Coronary artery (tissue), 2 donors: ENCODE results near the gene SERPINE3.

Source experiments
- DNase-seq: peaks from one replicate; pipeline ENCODE4 v3.0.0-alpha.2; 2017; ENCODE audit warnings: low spot score
- H3K27ac ChIP-seq, 2 donors: fragments of 200-600 bp; sonication (generic); one replicate each; pipeline ENCODE4 v1.5.1; 2016 to 2019
- H3K4me3 ChIP-seq: fragments of 200-600 bp; sonication (generic); 2 replicates; pipeline ENCODE4 v1.5.1; 2016; ENCODE audit warnings: mild to moderate bottlenecking, moderate library complexity
- CTCF ChIP-seq: fragments of 200-600 bp; sonication (generic); IDR thresholded peaks from one replicate; pipeline ENCODE4 v1.5.1; 2019; ENCODE audit warnings: antibody characterized with exemption

The SERPINE3 gene

GRCh38 chr13:51318015-51318414, 21.5 kb upstream of the SERPINE3 start:
- Histone ChIP-seq H3K27ac (no peak overlapping the region), H3K4me3 (no peak overlapping the region)
- TF ChIP-seq CTCF, result no peak
- no peak for DNase-seq

- DNase-seq, result no peak
- Histone ChIP-seq H3K27ac (no peak overlapping the region), H3K4me3 (no peak overlapping the region)
- TF ChIP-seq CTCF, result no peak
These were observed 20.6 kb upstream of the SERPINE3 start for GRCh38 chr13:51318876-51319275.

- no peak for TF ChIP-seq CTCF
- no peak for DNase-seq
- no peak overlapping the region for H3K27ac ChIP-seq
- no peak overlapping the region for H3K4me3 ChIP-seq
These were observed 17.7 kb upstream of the SERPINE3 start for GRCh38 chr13:51321836-51322235.

- TF ChIP-seq CTCF, result no peak
- Histone ChIP-seq H3K27ac (no peak overlapping the region), H3K4me3 (no peak overlapping the region)
- no peak for DNase-seq
These were observed 16.7 kb upstream of the SERPINE3 start for GRCh38 chr13:51322826-51323225.

GRCh38 chr13:51323824-51324511, 15.5 kb upstream of the SERPINE3 start:
- no peak for TF ChIP-seq CTCF
- H3K27ac ChIP-seq, result no peak overlapping the region
- DNase-seq, result no peak
- H3K4me3 ChIP-seq, result no peak overlapping the region

- no peak overlapping the region for H3K27ac ChIP-seq
- H3K4me3 ChIP-seq, result no peak overlapping the region
- no peak for DNase-seq
- no peak for TF ChIP-seq CTCF
These were observed 14.6 kb upstream of the SERPINE3 start for GRCh38 chr13:51324714-51325420.

- no peak for TF ChIP-seq CTCF
- H3K4me3 ChIP-seq, result no peak overlapping the region
- DNase-seq, result no peak
- no peak overlapping the region for H3K27ac ChIP-seq
These were observed 13.7 kb upstream of the SERPINE3 start for GRCh38 chr13:51325837-51326236.
